Liver (tissue), 9 donors: ENCODE measurements around the gene DNAH7. TPM values are rescaled to one million over a fixed set of nuclear protein-coding genes. Genes with fewer than 3 reads are reported as not detected.

Source experiments
- DNase-seq: peaks from one replicate; pipeline ENCODE4 v3.0.0-alpha.2; 2017; ENCODE audit warnings: low spot score
- H3K27ac ChIP-seq, 2 donors: one replicate each; pipeline ENCODE4 v1.7.0; 2013; ENCODE audit warnings: inconsistent platforms in 2 of 2, low read length in 2 of 2, control low read depth in 1 of 2, low read depth in 1 of 2, mild to moderate bottlenecking in 1 of 2
- H3K27me3 ChIP-seq, 4 donors: one replicate each; pipeline versions ENCODE4 v1.6.1 to v1.7.0; 2013; ENCODE audit warnings: low read length in 3 of 4, inconsistent platforms in 1 of 4, mild to moderate bottlenecking in 1 of 4, moderate library complexity in 1 of 4; ENCODE audit not compliant: control insufficient read depth in 4 of 4, insufficient read depth in 4 of 4
- H3K36me3 ChIP-seq, 4 donors: one replicate each; pipeline versions ENCODE4 v1.6.1 to v1.7.0; 2013; ENCODE audit warnings: low read length in 3 of 4, mild to moderate bottlenecking in 3 of 4, low read depth in 1 of 4, moderate library complexity in 1 of 4; ENCODE audit not compliant: control insufficient read depth in 4 of 4, insufficient read depth in 3 of 4
- H3K4me1 ChIP-seq, 4 donors: one replicate each; pipeline versions ENCODE4 v1.6.1 to v1.7.0; 2013; ENCODE audit warnings: low read length in 3 of 4, mild to moderate bottlenecking in 3 of 4, moderate library complexity in 1 of 4; ENCODE audit not compliant: control insufficient read depth in 4 of 4, insufficient read depth in 4 of 4
- H3K4me3 ChIP-seq, 3 donors: one replicate each; pipeline versions ENCODE4 v1.6.1 to v1.7.0; 2013; ENCODE audit warnings: low read length in 3 of 3, control low read depth in 1 of 3, low read depth in 1 of 3, mild to moderate bottlenecking in 1 of 3
- H3K9ac ChIP-seq, 2 donors: one replicate each; pipeline ENCODE4 v1.7.0; 2013; ENCODE audit warnings: low read length in 2 of 2, mild to moderate bottlenecking in 2 of 2, moderate library complexity in 2 of 2, control low read depth in 1 of 2, low read depth in 1 of 2
- H3K9me3 ChIP-seq, 4 donors: one replicate each; pipeline versions ENCODE4 v1.6.1 to v1.7.0; 2013; ENCODE audit warnings: low read length in 3 of 4; ENCODE audit not compliant: control insufficient read depth in 4 of 4
- ATF3 ChIP-seq: IDR thresholded peaks from 2 replicates; pipeline ENCODE4 v1.6.1; 2016; ENCODE audit warnings: antibody characterized with exemption
- CTCF ChIP-seq: fragments of 150-350 bp; IDR thresholded peaks from 2 replicates; pipeline ENCODE4 v1.5.1; 2017; ENCODE audit warnings: improper control_type of control experiment, low read depth, low read length; ENCODE audit not compliant: missing input control
- EGR1 ChIP-seq, 2 donors: IDR thresholded peaks; 2 replicates each; pipeline ENCODE4 v1.6.1; 2016 to 2018; ENCODE audit warnings: antibody characterized with exemption in 2 of 2, low read depth in 2 of 2
- FOXA2 ChIP-seq: IDR thresholded peaks from 2 replicates; pipeline ENCODE4 v1.6.1; 2016; ENCODE audit warnings: antibody characterized with exemption
- GABPA ChIP-seq, 2 donors: IDR thresholded peaks in 1 of 2; conservative IDR thresholded peaks in 1 of 2; 2 replicates each; pipeline ENCODE4 v1.6.1; 2016; ENCODE audit warnings: antibody characterized with exemption in 2 of 2, mild to moderate bottlenecking in 1 of 2, moderate library complexity in 1 of 2
- HNF4A ChIP-seq, 2 donors: conservative IDR thresholded peaks; 2 replicates each; pipeline ENCODE4 v1.6.1; 2016; ENCODE audit warnings: antibody characterized with exemption in 2 of 2, mild to moderate bottlenecking in 2 of 2
- HNF4G ChIP-seq: IDR thresholded peaks from 2 replicates; pipeline ENCODE4 v1.6.1; 2016; ENCODE audit warnings: antibody characterized with exemption
- JUND ChIP-seq, 2 donors: IDR thresholded peaks; 2 replicates each; pipeline ENCODE4 v1.6.1; 2016; ENCODE audit warnings: antibody characterized with exemption in 2 of 2
- MAX ChIP-seq: IDR thresholded peaks from 2 replicates; pipeline ENCODE4 v1.6.1; 2016; ENCODE audit warnings: antibody characterized with exemption
- NR2F2 ChIP-seq: IDR thresholded peaks from 2 replicates; pipeline ENCODE4 v1.6.1; 2016; ENCODE audit warnings: antibody characterized with exemption
- RAD21 ChIP-seq, 2 donors: IDR thresholded peaks; 2 replicates each; pipeline ENCODE4 v1.6.1; 2016; ENCODE audit warnings: antibody characterized with exemption in 2 of 2, mild to moderate bottlenecking in 2 of 2
- REST ChIP-seq: IDR thresholded peaks from 2 replicates; pipeline ENCODE4 v1.6.1; 2016; ENCODE audit warnings: antibody characterized with exemption, mild to moderate bottlenecking
- RXRA ChIP-seq, 2 donors: IDR thresholded peaks; 2 replicates each; pipeline ENCODE4 v1.6.1; 2017 to 2018; ENCODE audit warnings: antibody characterized with exemption in 2 of 2, mild to moderate bottlenecking in 1 of 2
- SP1 ChIP-seq: IDR thresholded peaks from 2 replicates; pipeline ENCODE4 v1.6.1; 2018; ENCODE audit warnings: antibody characterized with exemption, mild to moderate bottlenecking
- TAF1 ChIP-seq: conservative IDR thresholded peaks from 2 replicates; pipeline ENCODE4 v1.6.1; 2016; ENCODE audit warnings: antibody characterized with exemption, mild to moderate bottlenecking
- YY1 ChIP-seq: IDR thresholded peaks from 2 replicates; pipeline ENCODE4 v1.6.1; 2016; ENCODE audit warnings: antibody characterized with exemption, mild to moderate bottlenecking
- WGBS: extraction: QIAGEN DNeasy Blood & Tissue Kit; methylation state at CpG from one replicate; pipeline ENCODE4 v1.1.7; 2013; 5-methylcytosine and 5-hydroxymethylcytosine counted together
- polyA plus RNA-seq, 2 donors: library from polyadenylated mRNA; stranded (reverse) in 1 of 2; unstranded in 1 of 2; fragments of 200-250 nt in 1 of 2; fragments of >200 nt in 1 of 2; fragmentation: Nextera tagmentation in 1 of 2; extraction: Ambion mirVana in 1 of 2; gene quantifications; one replicate each; pipeline versions ENCODE4 v1.2.1 to v1.2.3, GENCODE V29; 2013 to 2015
- total RNA-seq, 2 donors: library from RNA; depleted of rRNA; stranded (reverse); fragments of >200 nt; gene quantifications; one replicate each; pipeline ENCODE4 v1.2.3, GENCODE V29; 2014
- donor health status: healthy.
- donor health status: healthy.
- donor health status: healthy.
- donor health status: healthy.
- donor health status: healthy.

The DNAH7 gene
- total and polyA plus RNA-seq, 4 donors = under 0.01 to 0.50 (median 0.07) TPM

GRCh38 chr2:195735347-195735746, 333.3 kb downstream of the DNAH7 start:
- Histone ChIP-seq H3K36me3 (no peaks in the 10 kb centered on the region), H3K9ac (no peak overlapping the region), H3K4me1 (no peaks in the 10 kb centered on the region), H3K4me3 (no peak overlapping the region), H3K27ac (no peak overlapping the region), H3K27me3 (no peaks in the 10 kb centered on the region), H3K9me3 (no peaks in the 10 kb centered on the region)
- WGBS = 94% methylated on average over 1 of the region's 1 CpG
- TF ChIP-seq JUND (IDR thresholded peaks at IDR 0.05) (no peak), ATF3 (no peak), FOXA2 (no peak), RXRA (IDR thresholded peaks at IDR 0.05) (no peak), RAD21 (IDR thresholded peaks at IDR 0.05) (no peak), SP1 (no peak), HNF4A (conservative IDR thresholded peaks at IDR 0.05) (no peak), TAF1 (no peak), MAX (no peak), HNF4G (no peak), NR2F2 (no peak), CTCF (no peak), REST (no peak), GABPA (IDR thresholded peaks at IDR 0.05 in 1 of 2, conservative IDR thresholded peaks at IDR 0.05 in 1 of 2) (no peak), EGR1 (IDR thresholded peaks at IDR 0.05; ENCODE audit: low read depth in 2 of 2) (no peak)
- DNase-seq = no peak

GRCh38 chr2:195734931-195735330, 333.7 kb downstream of the DNAH7 start:
- H3K27ac ChIP-seq = no peak overlapping the region
- no peaks in the 10 kb centered on the region for H3K36me3 ChIP-seq
- no peak for DNase-seq
- TF ChIP-seq YY1 (no peak), HNF4G (no peak), HNF4A (conservative IDR thresholded peaks at IDR 0.05) (no peak), JUND (IDR thresholded peaks at IDR 0.05) (no peak), RAD21 (IDR thresholded peaks at IDR 0.05) (no peak), CTCF (no peak), TAF1 (no peak)
- WGBS = 85% methylated on average over 2 of the region's 2 CpGs
- H3K9ac ChIP-seq = no peak overlapping the region
- H3K4me3 ChIP-seq = no peak overlapping the region
- no peaks in the 10 kb centered on the region for H3K4me1 ChIP-seq
- no peaks in the 10 kb centered on the region for H3K9me3 ChIP-seq
- H3K27me3 ChIP-seq = no peaks in the 10 kb centered on the region
